Omental fat pad (tissue), 4 donors: ENCODE results near the gene MROH2A. TPM values are rescaled to one million over a fixed set of nuclear protein-coding genes. Genes with fewer than 3 reads are reported as not detected.

Source experiments
- ATAC-seq: fragments of 150-250 bp; one replicate; pipeline ENCODE4 v1.9.1; 2016; ENCODE audit warnings: mild to moderate bottlenecking, moderate library complexity; ENCODE audit not compliant: low FRiP score
- DNase-seq: peaks from one replicate; pipeline ENCODE4 v3.0.0-alpha.2; 2019; ENCODE audit warnings: low spot score
- total RNA-seq, 4 donors: library from RNA; depleted of rRNA; stranded (reverse); fragments of >200 nt; gene quantifications; one replicate each; pipeline ENCODE4 v1.1.0, GENCODE V29; 2016
- TF ChIP-seq, protein P1 (sequence below), 3 donors: fragments of 450-650 bp; IDR thresholded peaks; one replicate each; pipeline ENCODE4 v1.5.1; 2016 to 2017; ENCODE audit warnings: antibody characterized with exemption in 3 of 3, mild to moderate bottlenecking in 3 of 3, moderate library complexity in 2 of 3

The MROH2A gene
- total RNA-seq, 4 donors from 2014 or later, result not detected

DNA sequence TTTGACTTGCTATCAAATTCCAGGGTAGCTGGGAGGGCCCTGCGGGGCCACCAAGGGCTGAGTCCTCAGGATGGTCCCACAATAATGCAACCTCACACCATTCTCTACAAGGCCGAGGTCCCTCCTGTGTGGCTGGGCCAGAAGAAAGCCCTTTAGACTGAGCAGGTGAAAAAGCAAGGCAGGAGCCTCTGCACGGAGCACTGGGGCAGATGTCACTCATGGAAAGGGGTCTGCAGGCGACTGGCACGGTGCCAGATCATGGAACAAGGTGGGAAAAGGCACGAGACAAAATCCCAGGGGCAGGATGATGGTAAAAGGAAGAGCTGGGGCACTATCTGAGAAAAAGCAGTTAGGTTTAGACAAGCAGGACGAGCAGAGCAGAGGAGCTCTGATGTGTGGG lies 60.1 kb downstream of the MROH2A start:
- no peak for ATAC-seq
- TF ChIP-seq, protein P1, sequence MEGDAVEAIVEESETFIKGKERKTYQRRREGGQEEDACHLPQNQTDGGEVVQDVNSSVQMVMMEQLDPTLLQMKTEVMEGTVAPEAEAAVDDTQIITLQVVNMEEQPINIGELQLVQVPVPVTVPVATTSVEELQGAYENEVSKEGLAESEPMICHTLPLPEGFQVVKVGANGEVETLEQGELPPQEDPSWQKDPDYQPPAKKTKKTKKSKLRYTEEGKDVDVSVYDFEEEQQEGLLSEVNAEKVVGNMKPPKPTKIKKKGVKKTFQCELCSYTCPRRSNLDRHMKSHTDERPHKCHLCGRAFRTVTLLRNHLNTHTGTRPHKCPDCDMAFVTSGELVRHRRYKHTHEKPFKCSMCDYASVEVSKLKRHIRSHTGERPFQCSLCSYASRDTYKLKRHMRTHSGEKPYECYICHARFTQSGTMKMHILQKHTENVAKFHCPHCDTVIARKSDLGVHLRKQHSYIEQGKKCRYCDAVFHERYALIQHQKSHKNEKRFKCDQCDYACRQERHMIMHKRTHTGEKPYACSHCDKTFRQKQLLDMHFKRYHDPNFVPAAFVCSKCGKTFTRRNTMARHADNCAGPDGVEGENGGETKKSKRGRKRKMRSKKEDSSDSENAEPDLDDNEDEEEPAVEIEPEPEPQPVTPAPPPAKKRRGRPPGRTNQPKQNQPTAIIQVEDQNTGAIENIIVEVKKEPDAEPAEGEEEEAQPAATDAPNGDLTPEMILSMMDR (IDR thresholded peaks at IDR 0.05), result no peak

DNA sequence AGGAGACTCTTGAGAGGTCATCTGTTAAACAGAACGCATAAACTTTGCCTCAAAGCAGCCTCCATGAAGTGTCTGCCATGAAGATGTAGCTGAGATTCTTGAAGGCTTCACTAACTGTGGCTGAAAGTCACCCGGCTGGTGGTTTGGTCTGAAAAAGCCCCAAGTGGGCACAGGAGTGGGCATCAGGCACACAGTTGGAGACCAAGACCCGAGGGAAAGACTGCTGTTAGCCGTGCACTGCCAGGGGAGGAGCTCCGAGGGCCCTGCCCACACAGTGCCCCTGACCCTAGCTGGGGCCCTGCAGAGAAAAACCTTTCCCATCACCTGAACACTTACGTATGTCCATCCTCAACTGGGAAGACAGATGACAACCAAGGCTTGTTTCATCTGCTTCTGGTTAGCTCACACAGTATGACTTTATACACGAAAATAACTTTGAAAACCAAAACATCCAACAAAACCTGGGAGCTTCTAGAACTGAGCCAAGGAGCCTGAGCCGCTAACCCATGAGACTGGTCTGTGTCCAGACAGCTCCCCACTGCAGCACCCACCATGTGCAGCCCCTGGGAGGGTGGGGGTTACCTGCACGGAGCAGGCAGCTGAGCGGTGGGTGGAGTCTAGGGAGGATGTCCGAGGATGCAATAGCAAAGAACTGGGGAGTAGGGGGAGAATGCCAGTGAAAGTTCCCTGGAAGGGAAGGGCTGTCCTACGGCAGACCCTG lies 60.8 kb downstream of the MROH2A start:
- no peak for DNase-seq
- TF ChIP-seq, protein P1 (IDR thresholded peaks at IDR 0.05), result no peak
- no peak for ATAC-seq

More for the DNA sequence above, 60.1 kb downstream of the MROH2A start:
- DNase-seq, result no peak

DNA sequence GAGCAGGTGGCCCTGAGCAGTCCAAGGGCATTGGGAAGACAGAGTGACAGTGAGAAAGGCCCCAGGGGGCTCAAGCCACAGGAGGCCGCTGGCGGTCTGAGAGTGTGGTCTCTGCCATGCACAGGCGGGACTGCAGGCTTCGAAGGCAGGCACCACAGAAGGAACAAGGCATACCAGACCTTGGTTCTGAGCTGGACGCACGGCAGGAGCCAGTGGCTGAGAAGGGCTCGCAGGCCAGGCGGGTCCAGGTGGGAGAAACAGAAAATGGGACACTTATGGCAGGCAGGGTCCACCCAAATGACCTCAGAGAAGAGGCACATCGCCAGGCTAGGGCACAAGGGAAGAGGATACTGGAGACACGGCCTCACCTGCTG lies 61.3 kb downstream of the MROH2A start:
- DNase-seq, result no peak
- ATAC-seq, result no peak

DNA sequence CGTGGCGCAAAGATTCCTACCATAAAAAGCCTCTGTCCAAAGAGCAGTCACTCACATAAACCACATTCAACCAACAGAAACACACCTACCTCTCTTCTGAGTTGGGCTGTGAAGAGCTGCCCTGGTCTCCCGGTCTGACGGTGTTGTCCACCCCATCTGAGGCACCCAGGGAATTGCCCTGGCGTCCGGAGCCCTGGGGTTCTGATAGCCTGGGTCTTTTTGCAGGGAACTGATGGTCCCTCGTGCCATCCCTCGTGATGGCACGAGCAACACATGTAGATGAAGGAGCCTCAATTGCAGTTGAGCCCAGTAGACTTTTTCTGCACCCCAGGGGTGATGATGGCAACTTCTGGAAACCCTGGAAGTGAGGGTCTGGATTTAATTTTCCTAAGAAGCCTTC lies 62.4 kb downstream of the MROH2A start:
- DNase-seq, result no peak
- ATAC-seq, result no peak
- TF ChIP-seq, protein P1 (IDR thresholded peaks at IDR 0.05), result no peak

More for the DNA sequence above, 61.3 kb downstream of the MROH2A start:
- TF ChIP-seq, protein P1 (IDR thresholded peaks at IDR 0.05), result no peak

- DNase-seq (no peak), ATAC-seq (no peak)
- TF ChIP-seq, protein P1 (IDR thresholded peaks at IDR 0.05), result no peak
These were observed 63.1 kb downstream of the MROH2A start for GRCh38 chr2:233841183-233841582.

- TF ChIP-seq, protein P1 (IDR thresholded peaks at IDR 0.05), result no peak
- no peak for DNase-seq
- ATAC-seq, result no peak
These were observed 66.1 kb downstream of the MROH2A start for GRCh38 chr2:233844064-233844807.
